Right lung (tissue), 5 donors: ENCODE results near the gene NLGN4Y. TPM values are rescaled to one million over a fixed set of nuclear protein-coding genes. Genes with fewer than 3 reads are reported as not detected.
"Not testable (repeated sequence)": the region's sequence is repeated elsewhere in the genome, so short reads cannot be mapped to it uniquely, and the experiment has no call there.

Source experiments
- DNase-seq, 2 donors: peaks; one replicate each; pipeline ENCODE4 v3.0.0-alpha.2; 2013
- polyA plus RNA-seq, 5 donors: library from polyadenylated mRNA; unstranded; fragments of 120-200 nt; gene quantifications; one replicate each; pipeline versions ENCODE4 v1.2.1 to v1.2.3, GENCODE V29; 2013; ENCODE audit warnings: inconsistent platforms in 1 of 5, low replicate concordance in 1 of 5; ENCODE audit not compliant: insufficient read length in 5 of 5, insufficient read depth in 1 of 5

Gene NLGN4Y
- polyA plus RNA-seq, 5 donors = 0.04 to 22.1 (median 0.28) TPM

- DNase-seq = no peak
Measured at GRCh38 chrY:14834103-14835060, 310.1 kb downstream of the NLGN4Y start.

DNA sequence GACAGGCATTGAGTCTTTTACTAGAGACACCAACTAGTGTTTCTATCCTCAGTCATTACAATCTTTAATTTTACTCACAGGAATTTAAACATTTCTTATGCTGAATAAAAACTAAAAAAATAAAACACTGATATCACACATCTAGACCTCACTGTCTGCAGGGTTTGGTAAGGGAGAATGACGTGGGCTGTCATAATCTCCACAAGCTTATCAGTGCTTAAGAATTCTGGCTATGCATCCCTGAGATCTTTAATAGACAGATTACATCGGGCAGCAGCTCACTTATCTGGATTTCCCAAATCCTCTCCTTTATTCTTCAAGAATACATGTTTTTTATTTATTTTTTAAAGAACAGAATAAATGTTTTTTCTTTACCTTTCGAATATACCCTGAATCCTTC lies 313.1 kb downstream of the NLGN4Y start:
- no peak for DNase-seq

GRCh38 chrY:14850734-14851133 lies 326.4 kb downstream of the NLGN4Y start:
- DNase-seq = no peak

GRCh38 chrY:14860448-14860847 lies 336.1 kb downstream of the NLGN4Y start:
- no peak for DNase-seq

DNA sequence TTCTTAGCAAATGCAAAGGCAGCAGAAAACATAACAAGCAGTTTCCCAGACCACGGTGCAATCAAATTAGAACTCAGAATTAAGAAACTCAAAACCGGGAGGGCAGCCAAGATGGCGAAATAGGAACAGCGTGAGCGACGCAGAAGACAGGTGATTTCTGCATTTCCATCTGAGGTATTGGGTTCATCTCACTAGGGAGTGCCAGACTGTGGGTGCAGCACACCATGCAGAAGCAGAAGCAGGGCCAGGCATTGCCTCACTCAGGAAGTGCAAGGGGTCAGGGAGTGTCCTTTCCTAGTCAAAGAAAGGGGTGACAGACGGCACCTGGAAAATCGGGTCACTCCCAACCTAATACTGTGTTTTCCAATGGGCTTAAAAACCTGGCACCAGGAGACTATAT lies 336.7 kb downstream of the NLGN4Y start:
- DNase-seq = not testable (repeated sequence)

- DNase-seq = no peak
Measured at GRCh38 chrY:14871971-14872370, 347.6 kb downstream of the NLGN4Y start.
